ENCODE measurements around the gene MATN3. TPM values are rescaled to one million over a fixed set of nuclear protein-coding genes. Genes with fewer than 3 reads are reported as not detected.

Gene MATN3
- polyA plus RNA-seq, 1 of the 3 experiments (the other 2 are of a cell fraction), result 5.9 TPM

DNA sequence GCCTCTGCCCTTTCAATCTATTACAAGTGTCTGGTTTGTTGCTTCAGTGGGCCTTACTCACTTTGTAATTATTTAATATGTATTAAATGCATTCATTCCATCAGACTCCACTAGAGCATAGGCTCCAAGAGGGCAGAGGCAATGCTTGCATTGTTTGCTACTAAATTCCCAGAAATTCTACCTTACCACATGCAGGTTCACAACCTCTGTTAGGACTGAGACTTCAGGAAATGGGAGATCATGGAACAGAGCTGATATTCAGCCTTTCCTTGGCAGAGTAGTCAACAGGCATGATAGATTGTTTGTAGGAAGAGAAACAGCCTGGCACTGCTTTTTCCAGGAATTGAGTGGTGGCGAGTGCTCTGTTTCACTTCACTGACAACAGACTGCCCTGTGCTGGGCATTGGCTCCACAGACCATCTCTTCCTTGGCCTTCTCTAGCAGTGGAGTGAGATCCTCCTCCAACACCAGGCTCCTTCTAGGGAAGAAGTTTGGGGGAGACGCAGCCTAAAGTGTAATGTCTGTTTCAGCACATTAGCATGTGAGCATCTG is 6.2 kb upstream of the MATN3 start:
- Histone ChIP-seq H3K9me2 (no peaks in the 10 kb centered on the region), H2AFZ (ENCODE audit: low read depth) (no peak overlapping the region), H3K4me3 (ENCODE audit: low read depth in 2 of 2, low read length in 1 of 2) (no peak overlapping the region), H3F3A (replicated peaks; ENCODE audit: insufficient read depth) (peaks cover 2% of the 10 kb centered on the region), H3K9ac (no peak overlapping the region), H3K9me3 (no peaks in the 10 kb centered on the region; the same call in 1 of the 2 replicates), H3K4me1 (ENCODE audit: control insufficient read depth in 1 of 2, insufficient read depth in 2 of 2, low read depth in 1 of 2, low read length in 1 of 2) (no peaks in the 10 kb centered on the region), H3K4me2 (no peak overlapping the region), H3K79me2 (ENCODE audit: insufficient read depth) (no peaks in the 10 kb centered on the region), H3K27me3 (ENCODE audit: insufficient read depth) (no peaks in the 10 kb centered on the region), H3K27ac (ENCODE audit: low read depth in 2 of 2, low read length in 1 of 2) (no peak overlapping the region), H4K20me1 (ENCODE audit: insufficient read depth) (no peaks in the 10 kb centered on the region), H3K36me3 (replicated peaks in 1 of 2; ENCODE audit: control insufficient read depth in 1 of 2, insufficient read depth in 2 of 2, low read length in 1 of 2) (no peaks in the 10 kb centered on the region)
- TF ChIP-seq FOXM1 (IDR thresholded peaks at IDR 0.05; ENCODE audit: low read depth) (no peak), TAF1 (IDR thresholded peaks at IDR 0.05; ENCODE audit: borderline replicate concordance, low read depth, low read length) (no peak), NFIC (IDR thresholded peaks at IDR 0.05; ENCODE audit: borderline replicate concordance) (no peak), RFX5 (IDR thresholded peaks at IDR 0.05; ENCODE audit: low read length) (no peak), MEF2A (IDR thresholded peaks at IDR 0.05; ENCODE audit: borderline replicate concordance, low read depth) (no peak), YY1 (IDR thresholded peaks at IDR 0.05; ENCODE audit: low read depth) (no peak), RAD21 (IDR thresholded peaks at IDR 0.05; ENCODE audit: low read length) (no peak)
- TF ChIP-seq, protein P1, sequence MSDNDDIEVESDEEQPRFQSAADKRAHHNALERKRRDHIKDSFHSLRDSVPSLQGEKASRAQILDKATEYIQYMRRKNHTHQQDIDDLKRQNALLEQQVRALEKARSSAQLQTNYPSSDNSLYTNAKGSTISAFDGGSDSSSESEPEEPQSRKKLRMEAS (IDR thresholded peaks at IDR 0.05; ENCODE audit: low read depth), result no peak
- TF ChIP-seq, protein P2, sequence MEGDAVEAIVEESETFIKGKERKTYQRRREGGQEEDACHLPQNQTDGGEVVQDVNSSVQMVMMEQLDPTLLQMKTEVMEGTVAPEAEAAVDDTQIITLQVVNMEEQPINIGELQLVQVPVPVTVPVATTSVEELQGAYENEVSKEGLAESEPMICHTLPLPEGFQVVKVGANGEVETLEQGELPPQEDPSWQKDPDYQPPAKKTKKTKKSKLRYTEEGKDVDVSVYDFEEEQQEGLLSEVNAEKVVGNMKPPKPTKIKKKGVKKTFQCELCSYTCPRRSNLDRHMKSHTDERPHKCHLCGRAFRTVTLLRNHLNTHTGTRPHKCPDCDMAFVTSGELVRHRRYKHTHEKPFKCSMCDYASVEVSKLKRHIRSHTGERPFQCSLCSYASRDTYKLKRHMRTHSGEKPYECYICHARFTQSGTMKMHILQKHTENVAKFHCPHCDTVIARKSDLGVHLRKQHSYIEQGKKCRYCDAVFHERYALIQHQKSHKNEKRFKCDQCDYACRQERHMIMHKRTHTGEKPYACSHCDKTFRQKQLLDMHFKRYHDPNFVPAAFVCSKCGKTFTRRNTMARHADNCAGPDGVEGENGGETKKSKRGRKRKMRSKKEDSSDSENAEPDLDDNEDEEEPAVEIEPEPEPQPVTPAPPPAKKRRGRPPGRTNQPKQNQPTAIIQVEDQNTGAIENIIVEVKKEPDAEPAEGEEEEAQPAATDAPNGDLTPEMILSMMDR (IDR thresholded peaks at IDR 0.05), result no peak
- TF ChIP-seq, protein P3, sequence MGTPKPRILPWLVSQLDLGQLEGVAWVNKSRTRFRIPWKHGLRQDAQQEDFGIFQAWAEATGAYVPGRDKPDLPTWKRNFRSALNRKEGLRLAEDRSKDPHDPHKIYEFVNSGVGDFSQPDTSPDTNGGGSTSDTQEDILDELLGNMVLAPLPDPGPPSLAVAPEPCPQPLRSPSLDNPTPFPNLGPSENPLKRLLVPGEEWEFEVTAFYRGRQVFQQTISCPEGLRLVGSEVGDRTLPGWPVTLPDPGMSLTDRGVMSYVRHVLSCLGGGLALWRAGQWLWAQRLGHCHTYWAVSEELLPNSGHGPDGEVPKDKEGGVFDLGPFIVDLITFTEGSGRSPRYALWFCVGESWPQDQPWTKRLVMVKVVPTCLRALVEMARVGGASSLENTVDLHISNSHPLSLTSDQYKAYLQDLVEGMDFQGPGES (IDR thresholded peaks at IDR 0.05; ENCODE audit: low read depth, low read length), result no peak
- TF ChIP-seq, protein P4, sequence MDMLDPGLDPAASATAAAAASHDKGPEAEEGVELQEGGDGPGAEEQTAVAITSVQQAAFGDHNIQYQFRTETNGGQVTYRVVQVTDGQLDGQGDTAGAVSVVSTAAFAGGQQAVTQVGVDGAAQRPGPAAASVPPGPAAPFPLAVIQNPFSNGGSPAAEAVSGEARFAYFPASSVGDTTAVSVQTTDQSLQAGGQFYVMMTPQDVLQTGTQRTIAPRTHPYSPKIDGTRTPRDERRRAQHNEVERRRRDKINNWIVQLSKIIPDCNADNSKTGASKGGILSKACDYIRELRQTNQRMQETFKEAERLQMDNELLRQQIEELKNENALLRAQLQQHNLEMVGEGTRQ (IDR thresholded peaks at IDR 0.05; ENCODE audit: borderline replicate concordance, low read depth, low read length), result no peak
- TF ChIP-seq, protein P5, sequence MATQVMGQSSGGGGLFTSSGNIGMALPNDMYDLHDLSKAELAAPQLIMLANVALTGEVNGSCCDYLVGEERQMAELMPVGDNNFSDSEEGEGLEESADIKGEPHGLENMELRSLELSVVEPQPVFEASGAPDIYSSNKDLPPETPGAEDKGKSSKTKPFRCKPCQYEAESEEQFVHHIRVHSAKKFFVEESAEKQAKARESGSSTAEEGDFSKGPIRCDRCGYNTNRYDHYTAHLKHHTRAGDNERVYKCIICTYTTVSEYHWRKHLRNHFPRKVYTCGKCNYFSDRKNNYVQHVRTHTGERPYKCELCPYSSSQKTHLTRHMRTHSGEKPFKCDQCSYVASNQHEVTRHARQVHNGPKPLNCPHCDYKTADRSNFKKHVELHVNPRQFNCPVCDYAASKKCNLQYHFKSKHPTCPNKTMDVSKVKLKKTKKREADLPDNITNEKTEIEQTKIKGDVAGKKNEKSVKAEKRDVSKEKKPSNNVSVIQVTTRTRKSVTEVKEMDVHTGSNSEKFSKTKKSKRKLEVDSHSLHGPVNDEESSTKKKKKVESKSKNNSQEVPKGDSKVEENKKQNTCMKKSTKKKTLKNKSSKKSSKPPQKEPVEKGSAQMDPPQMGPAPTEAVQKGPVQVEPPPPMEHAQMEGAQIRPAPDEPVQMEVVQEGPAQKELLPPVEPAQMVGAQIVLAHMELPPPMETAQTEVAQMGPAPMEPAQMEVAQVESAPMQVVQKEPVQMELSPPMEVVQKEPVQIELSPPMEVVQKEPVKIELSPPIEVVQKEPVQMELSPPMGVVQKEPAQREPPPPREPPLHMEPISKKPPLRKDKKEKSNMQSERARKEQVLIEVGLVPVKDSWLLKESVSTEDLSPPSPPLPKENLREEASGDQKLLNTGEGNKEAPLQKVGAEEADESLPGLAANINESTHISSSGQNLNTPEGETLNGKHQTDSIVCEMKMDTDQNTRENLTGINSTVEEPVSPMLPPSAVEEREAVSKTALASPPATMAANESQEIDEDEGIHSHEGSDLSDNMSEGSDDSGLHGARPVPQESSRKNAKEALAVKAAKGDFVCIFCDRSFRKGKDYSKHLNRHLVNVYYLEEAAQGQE (IDR thresholded peaks at IDR 0.05; ENCODE audit: low read depth, low read length), result no peak
- WGBS (ENCODE audit: low lambda C conversion rate), result 92% methylated on average over 2 of the region's 2 CpGs
- CTCF ChIA-PET, result no interaction called here
- no peak for DNase-seq
- POLR2A ChIA-PET, result no interaction called here

Data from SK-N-SH (cell line).